Fibroblast of the aortic adventitia (primary cell): ENCODE data around the gene TMEM171. TPM values are rescaled to one million over a fixed set of nuclear protein-coding genes. Genes with fewer than 3 reads are reported as not detected.

Experiments used
- DNase-seq: peaks from one replicate; pipeline ENCODE4 v3.0.0-alpha.2; 2010; ENCODE audit warnings: low read depth
- H3K4me3 ChIP-seq: 2 replicates; pipeline ENCODE4 v1.5.1; 2011; ENCODE audit warnings: low read depth, mild to moderate bottlenecking, control low read depth, low read length, moderate library complexity
- total RNA-seq: library from RNA; depleted of rRNA; stranded (reverse); fragments of >200 nt; gene quantifications from 2 replicates; pipeline ENCODE4 v1.2.3, GENCODE V29; 2012; ENCODE audit warnings: low replicate concordance
- TF ChIP-seq, protein P1 (sequence below): IDR thresholded peaks from 2 replicates; pipeline ENCODE4 v1.5.1; 2011; ENCODE audit warnings: mild to moderate bottlenecking, low read length, control low read depth, inconsistent platforms; ENCODE audit not compliant: insufficient read depth

Gene TMEM171
- total RNA-seq, 1 donor = 13.1 TPM

DNA sequence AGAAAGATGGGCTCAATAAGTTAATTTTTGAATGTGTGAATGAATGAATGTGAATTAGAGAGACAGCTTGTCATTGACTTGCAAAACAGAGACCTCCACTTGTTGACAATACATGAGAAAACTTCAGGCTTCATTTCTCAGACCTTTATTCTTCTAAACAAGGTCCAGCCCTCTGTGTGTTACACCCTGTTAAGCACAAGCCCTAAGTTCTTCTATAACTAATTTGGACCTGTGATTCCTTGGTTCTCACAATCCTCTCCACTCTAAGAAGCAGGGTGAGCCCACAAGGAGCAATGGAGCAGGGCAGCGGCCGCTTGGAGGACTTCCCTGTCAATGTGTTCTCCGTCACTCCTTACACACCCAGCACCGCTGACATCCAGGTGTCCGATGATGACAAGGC, 52.6 kb downstream of the TMEM171 start, which contains the start of gene TMEM174:
Gene TMEM174 (plus strand): TSS at position 243 of the 400 bp plus-strand sequence. CDS start 51 bp downstream, at position 294.
- no peak within 1 kb of the TSS for H3K4me3 ChIP-seq
- TF ChIP-seq, protein P1, sequence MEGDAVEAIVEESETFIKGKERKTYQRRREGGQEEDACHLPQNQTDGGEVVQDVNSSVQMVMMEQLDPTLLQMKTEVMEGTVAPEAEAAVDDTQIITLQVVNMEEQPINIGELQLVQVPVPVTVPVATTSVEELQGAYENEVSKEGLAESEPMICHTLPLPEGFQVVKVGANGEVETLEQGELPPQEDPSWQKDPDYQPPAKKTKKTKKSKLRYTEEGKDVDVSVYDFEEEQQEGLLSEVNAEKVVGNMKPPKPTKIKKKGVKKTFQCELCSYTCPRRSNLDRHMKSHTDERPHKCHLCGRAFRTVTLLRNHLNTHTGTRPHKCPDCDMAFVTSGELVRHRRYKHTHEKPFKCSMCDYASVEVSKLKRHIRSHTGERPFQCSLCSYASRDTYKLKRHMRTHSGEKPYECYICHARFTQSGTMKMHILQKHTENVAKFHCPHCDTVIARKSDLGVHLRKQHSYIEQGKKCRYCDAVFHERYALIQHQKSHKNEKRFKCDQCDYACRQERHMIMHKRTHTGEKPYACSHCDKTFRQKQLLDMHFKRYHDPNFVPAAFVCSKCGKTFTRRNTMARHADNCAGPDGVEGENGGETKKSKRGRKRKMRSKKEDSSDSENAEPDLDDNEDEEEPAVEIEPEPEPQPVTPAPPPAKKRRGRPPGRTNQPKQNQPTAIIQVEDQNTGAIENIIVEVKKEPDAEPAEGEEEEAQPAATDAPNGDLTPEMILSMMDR = no peak
- DNase-seq = no peak

DNA sequence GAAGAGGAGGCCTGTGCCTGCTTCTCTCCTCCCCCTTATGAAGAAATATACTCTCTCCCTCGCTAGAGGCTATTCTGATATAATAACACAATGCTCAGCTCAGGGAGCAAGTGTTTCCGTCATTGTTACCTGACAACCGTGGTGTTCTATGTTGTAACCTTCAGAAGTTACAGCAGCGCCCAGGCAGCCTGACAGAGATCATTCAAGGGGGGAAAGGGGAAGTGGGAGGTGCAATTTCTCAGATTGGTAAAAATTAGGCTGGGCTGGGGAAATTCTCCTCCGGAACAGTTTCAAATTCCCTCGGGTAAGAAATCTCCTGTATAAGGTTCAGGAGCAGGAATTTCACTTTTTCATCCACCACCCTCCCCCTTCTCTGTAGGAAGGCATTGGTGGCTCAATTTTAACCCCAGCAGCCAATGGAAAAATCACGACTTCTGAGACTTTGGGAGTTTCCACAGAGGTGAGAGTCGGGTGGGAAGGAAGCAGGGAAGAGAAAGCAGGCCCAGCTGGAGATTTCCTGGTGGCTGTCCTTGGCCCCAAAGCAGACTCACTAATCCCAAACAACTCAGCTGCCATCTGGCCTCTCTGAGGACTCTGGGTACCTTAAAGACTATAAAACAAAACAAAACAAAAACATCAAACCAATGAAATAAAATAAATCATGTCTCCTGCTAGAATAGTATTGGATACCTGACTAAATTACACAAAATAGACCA, 53.9 kb downstream of the TMEM171 start:
- TF ChIP-seq, protein P1 = no peak
- no peak for DNase-seq
- no peak overlapping the region for H3K4me3 ChIP-seq

DNA sequence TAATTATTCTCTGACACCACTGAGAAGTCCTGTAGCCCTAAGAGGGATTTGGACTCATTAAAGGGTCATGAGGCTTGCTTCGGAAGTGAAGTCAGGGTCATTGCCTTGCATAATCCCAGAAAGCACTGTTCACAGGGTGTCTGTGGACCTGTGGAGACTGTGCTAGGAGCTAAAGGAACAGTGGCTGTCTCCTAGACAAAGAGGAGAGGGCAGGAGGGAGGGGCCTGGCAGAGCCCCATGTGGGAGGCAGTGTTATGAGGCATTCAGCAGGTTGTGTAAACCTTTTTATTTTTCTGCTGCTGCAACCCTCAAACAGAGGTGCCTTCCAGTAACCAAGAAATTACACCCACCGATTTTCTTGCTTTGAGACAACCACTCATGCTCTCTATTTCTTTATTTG, 55.9 kb downstream of the TMEM171 start:
- no peak overlapping the region for H3K4me3 ChIP-seq
- TF ChIP-seq, protein P1 = no peak
- DNase-seq = no peak

DNA sequence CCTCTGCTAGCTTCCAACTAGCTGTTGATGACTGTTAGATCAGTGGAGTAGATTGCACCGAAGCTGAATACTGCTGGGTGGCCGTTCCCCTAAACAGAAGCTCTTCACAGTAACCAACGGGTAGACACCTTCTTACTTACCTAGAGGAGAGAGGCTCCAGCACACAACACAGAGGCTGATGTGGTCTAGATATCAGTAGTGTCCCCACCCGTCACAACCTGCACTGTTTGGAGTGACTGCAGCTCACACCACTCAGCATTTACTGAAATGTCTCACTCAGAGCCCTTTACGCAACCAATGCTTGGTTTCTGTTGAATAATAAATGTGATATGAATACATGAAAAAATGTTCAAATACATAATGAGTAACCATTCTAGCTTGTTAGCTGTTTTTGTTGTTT, 57.9 kb downstream of the TMEM171 start:
- TF ChIP-seq, protein P1 = no peak
- no peak for DNase-seq
- H3K4me3 ChIP-seq = no peak overlapping the region

DNA sequence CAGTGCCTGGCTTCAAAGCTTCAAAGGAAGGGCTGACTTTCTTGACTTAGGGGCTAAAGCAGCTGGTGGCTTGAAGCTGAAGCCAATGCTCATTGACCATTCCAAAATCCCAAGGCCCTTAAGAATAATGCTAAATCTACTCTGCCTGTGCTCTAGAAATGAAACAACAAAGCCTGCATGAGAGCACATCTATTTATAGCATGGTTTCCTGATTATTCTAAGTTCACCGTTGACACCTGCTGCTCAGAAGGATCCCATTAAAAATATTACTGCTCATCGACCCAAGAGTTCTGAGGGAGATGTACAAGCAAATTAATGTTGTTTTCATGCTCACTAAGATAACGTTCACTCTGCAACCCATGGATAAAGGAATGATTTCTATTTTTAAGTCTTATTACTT, 59.4 kb downstream of the TMEM171 start:
- H3K4me3 ChIP-seq = no peak overlapping the region
- TF ChIP-seq, protein P1 = no peak
- no peak for DNase-seq

DNA sequence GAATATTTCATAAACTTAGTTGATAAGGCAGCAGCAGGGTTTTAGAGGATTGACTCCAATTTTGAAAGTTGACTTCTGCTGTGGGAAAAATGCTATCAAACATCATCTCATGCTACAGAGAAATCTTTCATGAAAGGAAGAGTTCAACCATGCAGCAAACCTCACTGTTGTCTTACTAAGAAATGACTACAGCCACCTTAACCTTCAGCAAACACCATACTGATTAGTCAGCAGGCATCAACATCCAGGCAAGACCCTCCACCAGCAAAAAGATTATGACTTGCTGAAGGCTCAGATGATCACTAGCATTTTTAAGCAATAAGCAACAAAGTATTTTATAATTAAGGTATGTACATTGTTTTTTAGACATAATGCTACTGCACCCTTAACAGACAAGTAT, 60.2 kb downstream of the TMEM171 start:
- no peak for DNase-seq
- no peak overlapping the region for H3K4me3 ChIP-seq
- TF ChIP-seq, protein P1 = no peak

Other genes starting within 250 kb of the TMEM171 start
- 7.4 and 18.8 TPM in 2 replicates for gene FCHO2, start 164.5 kb upstream of the TMEM171 start, total RNA-seq
- gene TMEM174, start 52.6 kb downstream of the TMEM171 start, total RNA-seq = not detected in 2 replicates